ENCODE data around the gene PLCL2.

DNA sequence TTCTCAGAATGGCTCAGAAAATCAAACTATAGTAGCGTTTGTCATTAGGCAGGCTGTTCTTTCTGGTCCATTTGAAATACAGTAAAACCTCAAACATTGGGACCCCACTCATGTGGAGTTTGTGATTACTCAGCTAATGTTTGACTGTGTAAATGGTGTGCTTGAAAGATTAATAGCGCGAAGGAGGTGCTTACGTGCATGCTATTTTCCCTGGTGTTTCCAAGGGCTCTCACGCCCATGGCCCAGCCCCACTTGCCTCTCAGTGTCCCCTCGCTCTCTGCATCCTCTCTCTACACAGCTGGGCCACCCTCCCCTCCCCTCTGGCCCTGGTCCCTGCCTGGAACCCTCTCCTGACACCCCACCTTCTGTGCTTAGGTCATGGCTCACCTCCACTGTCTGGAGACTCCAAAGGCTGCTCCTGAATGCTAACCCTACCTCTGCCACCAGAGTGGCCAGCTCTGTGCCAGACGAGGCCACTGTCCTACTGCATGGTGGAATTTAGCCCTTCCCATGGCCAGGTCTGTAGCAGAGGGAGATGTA, 194.2 kb downstream of the PLCL2 start:
- TF ChIP-seq POLR2A (IDR thresholded peaks at IDR 0.05; ENCODE audit: low read depth, low read length) (no peak), TAF1 (IDR thresholded peaks at IDR 0.05; ENCODE audit: low read depth, low read length) (no peak), POLR2AphosphoS5 (IDR thresholded peaks at IDR 0.05; ENCODE audit: low read depth, low read length) (no peak), POU2F2 (IDR thresholded peaks at IDR 0.05; ENCODE audit: low read depth, low read length) (no peak)
